Thoracic aorta (tissue), 2 donors: ENCODE results near the gene OPTC. TPM values are rescaled to one million over a fixed set of nuclear protein-coding genes. Genes with fewer than 3 reads are reported as not detected.

Experiments used
- ATAC-seq: fragments of 150-250 bp; one replicate; pipeline ENCODE4 v1.8.0; 2017; ENCODE audit warnings: low read depth; ENCODE audit not compliant: insufficient number of reproducible peaks, low FRiP score
- DNase-seq: peaks from one replicate; pipeline ENCODE4 v3.0.0-alpha.2; 2020; ENCODE audit warnings: low spot score
- H3K27ac ChIP-seq, 2 donors: fragments of 200-600 bp; sonication (generic); 1 replicate in 1 of 2; 2 replicates in 1 of 2; pipeline ENCODE4 v1.5.1; 2016; ENCODE audit warnings: mild to moderate bottlenecking in 2 of 2, moderate library complexity in 2 of 2
- H3K27me3 ChIP-seq: fragments of 200-600 bp; sonication (generic); replicated peaks from 2 replicates; pipeline ENCODE4 v1.6.0; 2016; ENCODE audit warnings: mild to moderate bottlenecking; ENCODE audit not compliant: insufficient read depth
- H3K36me3 ChIP-seq: fragments of 200-600 bp; sonication (generic); one replicate; pipeline ENCODE4 v1.5.1; 2016
- H3K4me1 ChIP-seq, 2 donors: fragments of 200-600 bp; sonication (generic); 1 replicate in 1 of 2; 2 replicates in 1 of 2; pipeline versions ENCODE4 v1.5.1 to v1.6.0; 2016; ENCODE audit warnings: low read depth in 2 of 2, mild to moderate bottlenecking in 1 of 2; ENCODE audit not compliant: control insufficient read depth in 1 of 2
- H3K4me3 ChIP-seq: fragments of 200-600 bp; sonication (generic); 2 replicates; pipeline ENCODE4 v1.5.1; 2016; ENCODE audit warnings: mild to moderate bottlenecking
- H3K9me3 ChIP-seq: fragments of 200-600 bp; sonication (generic); 2 replicates; pipeline ENCODE4 v1.5.1; 2016
- CTCF ChIP-seq: fragments of 200-600 bp; sonication (generic); IDR thresholded peaks from one replicate; pipeline ENCODE4 v1.5.1; 2019; ENCODE audit warnings: antibody characterized with exemption
- total RNA-seq, 2 donors: library from RNA; depleted of rRNA; stranded (reverse); fragments of >200 nt; gene quantifications; one replicate each; pipeline versions ENCODE4 v1.1.0 to v1.2.3, GENCODE V29; 2016

Gene OPTC
- total RNA-seq, 2 donors from 2014 or later = not detected

- Histone ChIP-seq H3K36me3 (no peaks in the 10 kb centered on the region), H3K4me1 (peaks cover 8 to 36% of the 10 kb centered on the region in 2 donors), H3K9me3 (no peaks in the 10 kb centered on the region), H3K27me3 (no peaks in the 10 kb centered on the region), H3K4me3 (no peak overlapping the region), H3K27ac (no peak overlapping the region)
- no peak for TF ChIP-seq CTCF
- ATAC-seq (no peak), DNase-seq (no peak)
Observed at GRCh38 chr1:203549309-203549708, 55.4 kb downstream of the OPTC start.

- no peaks in the 10 kb centered on the region for H3K27me3 ChIP-seq
- H3K4me1 ChIP-seq = peaks cover 24 to 37% of the 10 kb centered on the region in 2 donors
- DNase-seq (no peak), ATAC-seq (no peak)
- no peak for TF ChIP-seq CTCF
- H3K4me3 ChIP-seq = no peak overlapping the region
- no peak overlapping the region for H3K27ac ChIP-seq
- no peaks in the 10 kb centered on the region for H3K9me3 ChIP-seq
- H3K36me3 ChIP-seq = no peaks in the 10 kb centered on the region
Observed at GRCh38 chr1:203550846-203551245, 56.9 kb downstream of the OPTC start.

GRCh38 chr1:203551550-203551949, 57.6 kb downstream of the OPTC start:
- H3K27ac ChIP-seq = peak overlapping the region in 1 of 2 donors; percentile 1
- no peak overlapping the region for H3K4me3 ChIP-seq
- H3K4me1 ChIP-seq = peaks cover 29 to 43% of the 10 kb centered on the region in 2 donors
- no peak for ATAC-seq
- no peaks in the 10 kb centered on the region for H3K9me3 ChIP-seq
- H3K36me3 ChIP-seq = no peaks in the 10 kb centered on the region
- no peaks in the 10 kb centered on the region for H3K27me3 ChIP-seq
- DNase-seq = no peak
- TF ChIP-seq CTCF = no peak

- Histone ChIP-seq H3K4me1 (peaks cover 42 to 61% of the 10 kb centered on the region in 2 donors), H3K4me3 (no peak overlapping the region), H3K36me3 (no peaks in the 10 kb centered on the region), H3K27me3 (no peaks in the 10 kb centered on the region), H3K9me3 (no peaks in the 10 kb centered on the region), H3K27ac (peak overlapping the region; percentile 89 to 92)
- no peak for TF ChIP-seq CTCF
- DNase-seq = no peak
- no peak for ATAC-seq
Observed at GRCh38 chr1:203553496-203553895, 59.5 kb downstream of the OPTC start.

- no peak for TF ChIP-seq CTCF
- ATAC-seq = no peak
- peaks cover 48 to 67% of the 10 kb centered on the region in 2 donors for H3K4me1 ChIP-seq
- H3K4me3 ChIP-seq = no peak overlapping the region
- no peaks in the 10 kb centered on the region for H3K36me3 ChIP-seq
- DNase-seq = no peak
- peak overlapping the region; percentile 89 to 92 for H3K27ac ChIP-seq
- no peaks in the 10 kb centered on the region for H3K27me3 ChIP-seq
- no peaks in the 10 kb centered on the region for H3K9me3 ChIP-seq
Observed at GRCh38 chr1:203554071-203554470, 60.1 kb downstream of the OPTC start.
